ENCODE results near the gene TSPAN32. TPM values are rescaled to one million over a fixed set of nuclear protein-coding genes. Genes with fewer than 3 reads are reported as not detected.

The TSPAN32 gene
- total RNA-seq, 1 donor from 2014 or later: 54.2 TPM

- intact Hi-C loops (cut with micrococcal nuclease): no loop called here
Measured at GRCh38 chr11:2313051-2313951, 11.5 kb downstream of the TSPAN32 start.

DNA sequence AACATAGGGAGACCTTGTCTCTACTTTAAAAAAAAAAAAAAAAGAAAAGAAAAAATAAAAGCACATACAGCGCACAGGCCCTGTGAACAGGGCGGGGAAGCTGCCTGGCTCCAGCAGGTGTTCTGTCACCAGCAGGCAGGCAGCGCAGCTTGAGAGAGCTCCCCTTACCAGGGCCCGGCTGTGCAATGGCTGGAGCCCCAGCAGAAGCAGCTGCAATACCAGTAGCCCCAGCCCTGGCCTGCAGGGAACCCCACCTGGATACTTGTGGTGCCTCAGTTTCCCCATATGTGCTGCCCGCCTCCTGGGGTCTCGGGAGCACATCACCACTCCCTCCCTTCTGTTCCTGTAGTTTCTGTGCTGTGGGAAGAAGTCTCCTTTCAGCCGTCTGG is 12.3 kb downstream of the TSPAN32 start:
- intact Hi-C loops (cut with micrococcal nuclease): no loop called here

DNA sequence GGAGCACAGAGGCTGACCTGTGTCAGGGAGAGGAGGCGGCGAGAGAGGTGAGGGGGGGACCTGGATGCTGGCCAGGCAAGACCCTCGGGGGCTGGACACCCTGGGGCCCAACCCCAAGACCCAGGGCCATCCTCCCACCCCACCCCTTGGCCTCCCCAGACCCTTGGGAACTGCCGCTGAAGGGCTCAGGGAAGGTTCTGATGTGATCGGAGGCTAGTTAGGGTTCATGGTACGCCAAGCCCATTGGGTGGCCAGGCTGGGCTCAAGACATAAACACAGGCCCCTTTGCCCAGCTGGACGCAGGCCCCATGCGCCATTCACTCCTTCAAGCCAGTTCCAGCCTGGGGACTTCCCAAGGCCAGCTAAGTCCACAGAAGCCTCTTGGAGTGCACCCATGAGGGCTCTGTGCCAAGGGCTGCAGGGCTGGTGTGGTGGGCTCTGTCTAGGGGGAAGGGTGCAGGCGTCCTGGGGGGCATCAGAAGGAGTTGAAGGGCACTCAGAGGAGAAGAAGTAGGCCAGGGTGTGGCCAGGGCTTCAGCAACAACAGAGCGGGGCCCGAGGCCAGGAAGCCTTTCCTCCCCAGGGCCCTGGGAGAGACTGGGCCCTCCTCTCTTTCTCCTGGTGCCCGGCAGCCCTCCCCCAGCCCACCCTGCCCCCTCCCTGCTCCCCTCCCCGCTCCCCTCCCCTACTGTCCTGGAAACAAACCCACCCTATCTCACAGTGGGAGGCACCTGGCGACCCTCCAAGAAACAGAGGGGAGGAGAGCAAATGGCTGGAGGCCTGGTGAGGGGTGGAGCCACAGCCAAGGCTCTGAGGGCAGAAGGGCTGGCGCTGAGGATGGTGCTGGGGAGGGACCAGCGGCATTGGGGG is 12.9 kb downstream of the TSPAN32 start:
- intact Hi-C loops (cut with micrococcal nuclease): no loop called here

- intact Hi-C loops (cut with micrococcal nuclease): no loop called here
Measured at GRCh38 chr11:2315395-2316168, 13.8 kb downstream of the TSPAN32 start.

DNA sequence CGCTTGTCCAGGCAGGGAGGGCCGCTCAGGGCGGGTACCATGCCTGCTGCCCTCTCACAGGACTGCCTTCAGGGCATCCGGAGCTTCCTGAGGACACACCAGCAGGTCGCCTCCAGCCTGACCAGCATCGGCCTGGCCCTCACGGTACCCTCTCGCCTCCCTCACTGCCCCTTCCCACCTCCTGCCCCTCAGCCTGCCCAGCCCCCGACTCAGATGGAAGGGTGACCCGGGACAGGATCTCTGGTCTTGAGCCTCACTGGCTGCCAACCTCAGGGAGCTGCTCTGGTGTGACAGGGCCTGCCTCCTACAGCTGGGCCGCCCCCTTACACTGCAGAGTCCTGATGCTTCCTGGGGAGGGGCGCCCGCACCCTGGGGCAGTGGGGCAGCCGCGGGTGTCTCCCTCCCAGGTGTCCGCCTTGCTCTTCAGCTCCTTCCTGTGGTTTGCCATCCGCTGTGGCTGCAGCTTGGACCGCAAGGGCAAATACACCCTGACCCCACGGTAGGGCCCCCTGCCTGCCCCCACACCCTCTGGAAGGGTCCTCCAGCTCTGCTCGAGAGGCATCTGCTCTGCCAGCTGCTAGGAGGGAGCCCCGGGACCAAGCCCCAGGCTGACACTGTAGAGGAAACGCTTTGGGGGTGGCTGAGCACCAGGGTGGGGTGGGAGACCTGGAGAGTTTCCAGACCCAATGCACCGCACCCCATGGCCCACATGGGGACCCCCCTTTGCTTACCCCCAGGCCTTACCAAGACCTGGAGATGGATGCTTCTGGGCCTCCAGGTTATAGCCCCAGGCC is 14.6 kb downstream of the TSPAN32 start:
- intact Hi-C loops (cut with micrococcal nuclease): no loop called here

DNA sequence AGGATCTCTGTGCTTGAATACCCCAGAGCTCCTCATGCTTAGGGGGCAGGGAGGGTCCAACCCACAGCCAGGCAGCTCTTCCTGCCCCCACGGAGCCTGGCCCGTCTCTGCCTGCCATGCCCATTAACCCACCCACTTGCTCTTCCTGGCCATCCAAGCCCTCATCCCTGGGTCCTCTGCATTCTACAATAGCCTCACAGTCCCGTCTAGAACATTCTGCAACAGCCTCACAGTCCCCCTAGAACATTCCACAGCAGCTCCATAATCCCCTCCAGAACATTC is 15.1 kb downstream of the TSPAN32 start:
- intact Hi-C loops (cut with micrococcal nuclease): no loop called here

DNA sequence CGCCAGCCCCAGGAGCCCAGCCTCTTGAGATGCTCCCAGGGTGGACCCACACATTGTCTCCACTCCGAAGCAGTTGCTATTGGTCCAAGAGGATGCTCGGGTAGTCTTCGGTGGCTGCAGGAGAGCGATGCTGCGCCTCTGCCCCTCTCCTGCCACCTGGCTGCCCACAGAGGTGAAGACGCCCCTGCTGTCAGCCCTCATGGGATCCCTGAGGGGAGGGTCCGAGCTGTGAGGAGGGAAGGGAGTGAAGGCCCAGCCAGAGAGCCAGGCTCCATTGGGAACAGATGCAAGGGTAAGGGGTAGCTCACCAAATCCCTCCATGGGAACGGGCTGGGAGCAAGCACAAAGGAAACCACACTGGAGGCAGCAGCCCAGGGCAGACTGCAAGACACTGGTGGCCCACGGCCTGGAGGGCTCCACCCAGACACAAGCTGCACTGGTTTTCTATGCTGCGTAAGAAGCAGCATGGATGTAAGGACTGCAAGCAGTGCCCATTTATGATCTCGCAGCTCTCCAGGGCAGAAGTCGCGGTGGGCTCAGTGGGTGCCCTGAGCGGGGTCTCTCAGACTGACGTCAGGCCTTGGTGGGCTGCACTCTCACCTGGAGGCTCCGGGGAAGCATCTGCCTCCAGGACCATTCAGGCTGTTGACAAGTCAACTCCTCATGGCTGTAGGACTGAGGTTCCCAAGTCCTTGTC is 15.7 kb downstream of the TSPAN32 start:
- intact Hi-C loops (cut with micrococcal nuclease): no loop called here

GRCh38 chr11:2318123-2318522 is 16.3 kb downstream of the TSPAN32 start:
- intact Hi-C loops (cut with micrococcal nuclease): no loop called here

DNA sequence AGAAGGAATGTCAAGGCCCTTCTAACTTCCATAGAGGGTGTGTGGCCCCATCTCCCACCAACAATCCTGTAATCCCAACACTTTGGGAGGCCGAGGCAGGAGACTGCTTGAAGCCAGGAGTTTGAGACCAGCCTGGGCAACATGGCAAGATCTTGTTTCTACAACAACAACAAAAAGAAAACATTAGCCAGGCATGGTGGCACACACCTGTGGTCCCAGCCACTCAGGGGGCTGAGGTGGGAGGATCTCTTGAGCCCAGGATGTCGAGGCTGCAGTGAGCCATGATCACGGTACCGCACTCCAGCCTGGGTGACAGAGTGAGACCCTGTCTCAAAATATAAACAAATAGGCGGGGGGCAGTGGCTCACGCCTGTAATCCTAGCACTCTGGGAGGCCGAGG is 16.9 kb downstream of the TSPAN32 start:
- intact Hi-C loops (cut with micrococcal nuclease): no loop called here

GRCh38 chr11:2319791-2320472 is 18.1 kb downstream of the TSPAN32 start:
- intact Hi-C loops (cut with micrococcal nuclease): no loop called here

DNA sequence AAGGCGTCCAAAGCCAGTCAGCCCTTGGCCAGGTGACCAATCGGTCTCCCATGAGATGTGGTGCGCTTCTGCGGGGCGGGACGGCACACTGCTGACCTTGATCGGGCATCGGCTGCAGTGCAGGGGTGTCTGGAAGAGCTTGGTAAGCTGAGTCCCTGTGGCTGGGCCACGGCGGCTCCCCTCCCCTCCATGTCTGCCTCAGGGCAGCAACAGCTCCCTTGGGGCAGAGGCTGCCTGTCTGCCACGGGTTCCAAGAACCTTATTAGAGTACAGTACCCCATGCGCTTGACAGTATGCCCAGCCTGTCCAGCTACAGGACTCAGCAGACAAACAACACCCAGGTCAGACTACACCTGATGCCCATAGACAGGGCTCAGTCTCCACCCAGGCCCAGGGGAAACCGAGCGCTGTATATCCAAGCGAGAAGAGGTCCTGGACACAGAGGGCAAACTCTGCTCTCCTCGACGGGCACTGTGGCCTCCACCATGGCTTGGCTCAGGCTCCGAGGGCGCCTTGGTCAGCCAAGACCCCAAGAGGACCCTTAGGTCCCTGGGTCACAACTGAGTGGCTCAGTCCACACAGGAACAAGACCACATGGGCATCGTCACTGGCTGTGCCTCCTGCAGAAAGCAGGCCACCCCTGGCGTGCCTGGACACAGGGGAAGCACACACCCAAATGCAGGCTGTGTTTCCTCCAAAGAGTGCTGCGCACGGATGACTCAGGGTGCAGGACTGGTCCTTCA is 18.9 kb downstream of the TSPAN32 start:
- intact Hi-C loops (cut with micrococcal nuclease): no loop called here

DNA sequence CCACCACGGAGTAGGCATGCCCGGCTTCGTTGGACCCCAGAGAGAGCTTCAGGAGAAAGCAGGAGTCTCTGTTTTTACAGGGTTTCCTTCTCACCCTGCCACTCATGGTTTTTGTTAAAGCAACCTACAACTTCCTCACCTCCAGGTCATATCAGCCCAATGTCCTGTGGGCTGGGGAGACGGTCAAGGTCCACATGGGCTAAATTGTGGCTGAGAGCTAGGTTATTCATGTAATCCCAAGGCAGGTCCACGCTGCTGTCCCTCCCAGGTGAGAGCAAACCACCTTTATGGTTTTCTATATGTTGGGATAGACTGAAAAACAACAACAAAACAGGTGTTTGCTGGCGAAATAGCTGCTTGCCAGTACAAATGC is 19.5 kb downstream of the TSPAN32 start:
- intact Hi-C loops (cut with micrococcal nuclease): no loop called here

DNA sequence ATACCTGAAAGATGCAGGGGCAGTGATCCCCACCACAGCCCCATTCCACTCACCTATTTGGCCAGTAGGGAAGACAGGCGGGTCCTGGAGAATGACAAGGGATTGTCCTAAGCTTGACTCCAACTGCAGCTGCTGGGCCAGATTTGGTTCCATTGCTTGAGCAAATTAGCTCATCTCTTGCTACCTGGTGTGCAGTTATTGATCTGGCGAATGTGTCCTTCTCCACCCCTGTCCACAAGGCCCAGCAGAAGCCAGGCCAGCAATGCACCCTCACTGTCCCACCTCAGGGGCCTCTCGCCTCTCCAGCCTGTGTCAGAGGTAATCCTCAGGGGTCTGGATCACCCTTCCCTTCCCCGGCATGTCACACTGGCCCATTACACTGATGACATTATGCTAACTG is 23.3 kb downstream of the TSPAN32 start:
- intact Hi-C loops (cut with micrococcal nuclease): no loop called here

GRCh38 chr11:2325719-2326118 is 23.9 kb downstream of the TSPAN32 start:
- intact Hi-C loops (cut with micrococcal nuclease): no loop called here

GRCh38 chr11:2327032-2327431 is 25.2 kb downstream of the TSPAN32 start:
- intact Hi-C loops (cut with micrococcal nuclease): no loop called here

DNA sequence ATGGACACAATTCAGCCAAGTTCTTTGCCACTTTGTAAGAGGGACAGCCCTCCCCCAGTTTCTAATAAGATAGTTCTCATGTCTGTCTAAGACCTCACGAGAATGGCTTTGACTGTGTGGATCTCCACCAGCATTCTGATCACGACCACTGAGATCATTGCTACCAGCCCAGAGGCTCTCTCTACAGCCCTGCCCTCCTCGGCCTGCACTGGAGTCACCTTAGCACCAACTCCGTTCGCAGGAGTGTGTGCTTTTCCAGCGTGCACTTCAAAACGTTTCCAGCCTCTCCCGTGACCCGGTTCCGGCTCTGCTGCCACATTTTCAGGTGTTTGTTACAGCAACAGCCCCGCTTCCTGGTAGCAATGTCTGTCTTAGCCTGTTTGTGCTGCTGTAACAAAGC is 26.2 kb downstream of the TSPAN32 start:
- intact Hi-C loops (cut with micrococcal nuclease): no loop called here

GRCh38 chr11:2328656-2329354 is 27.0 kb downstream of the TSPAN32 start:
- intact Hi-C loops (cut with micrococcal nuclease): no loop called here

DNA sequence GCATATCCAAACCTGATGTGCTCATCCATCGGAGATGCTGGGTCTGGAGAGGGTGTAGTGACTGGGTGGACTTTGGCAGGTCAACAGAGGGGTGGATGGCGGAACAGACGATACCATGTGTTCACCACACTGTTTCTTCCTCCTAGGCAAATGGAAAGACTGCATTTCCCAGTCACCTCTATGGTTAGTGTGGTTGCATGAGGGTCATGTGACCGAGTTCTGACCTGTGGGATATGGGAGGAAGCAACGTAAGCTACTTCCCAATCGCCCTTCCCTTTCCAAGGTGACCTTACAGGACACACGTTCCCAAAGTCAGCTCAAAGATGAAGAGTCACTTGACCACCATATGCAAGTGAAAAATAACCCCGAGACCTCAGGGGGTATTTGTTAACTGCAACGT is 27.7 kb downstream of the TSPAN32 start:
- intact Hi-C loops (cut with micrococcal nuclease): no loop called here

DNA sequence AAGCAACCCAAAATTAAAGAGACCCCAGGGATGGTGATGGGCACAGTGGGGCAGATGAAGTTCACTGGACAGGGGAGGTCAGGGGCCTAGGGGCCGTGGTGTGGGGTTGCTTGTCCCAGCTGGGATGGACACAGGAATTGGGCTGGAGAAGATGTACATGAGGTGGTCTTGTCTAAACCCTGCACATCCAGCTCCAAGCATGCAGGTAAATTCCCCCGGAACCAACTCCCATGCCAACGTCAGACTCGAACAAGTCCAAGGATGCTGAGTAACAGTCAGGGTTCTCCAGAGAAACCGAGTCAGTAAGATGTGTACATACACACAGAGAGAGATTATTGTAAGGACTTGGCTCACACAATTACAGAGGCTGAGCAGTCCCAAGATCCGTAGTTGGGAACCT is 28.9 kb downstream of the TSPAN32 start:
- intact Hi-C loops (cut with micrococcal nuclease): no loop called here
